ENCODE measurements around the gene USH2A.

- TF ChIP-seq POLR2A (IDR thresholded peaks at IDR 0.05; ENCODE audit: low read length) = no peak
- no peak for TF ChIP-seq GATA1 (IDR thresholded peaks at IDR 0.05; ENCODE audit: low read depth, low read length)
Observed at GRCh38 chr1:215606036-215606435, 817.2 kb downstream of the USH2A start.
